ENCODE measurements around the gene NSL1.
"Not testable (repeated sequence)": the region's sequence is repeated elsewhere in the genome, so short reads cannot be mapped to it uniquely, and the experiment has no call there.

Gene NSL1

GRCh38 chr1:212752252-212752933 is 39.2 kb downstream of the NSL1 start:
- no peak for DNase-seq (ENCODE audit: low read depth in 2 of 3, low spot score in 2 of 3)

- no peak for DNase-seq (ENCODE audit: low read depth in 2 of 3, low spot score in 2 of 3)
Measured at GRCh38 chr1:212749821-212750535, 41.6 kb downstream of the NSL1 start.

DNA sequence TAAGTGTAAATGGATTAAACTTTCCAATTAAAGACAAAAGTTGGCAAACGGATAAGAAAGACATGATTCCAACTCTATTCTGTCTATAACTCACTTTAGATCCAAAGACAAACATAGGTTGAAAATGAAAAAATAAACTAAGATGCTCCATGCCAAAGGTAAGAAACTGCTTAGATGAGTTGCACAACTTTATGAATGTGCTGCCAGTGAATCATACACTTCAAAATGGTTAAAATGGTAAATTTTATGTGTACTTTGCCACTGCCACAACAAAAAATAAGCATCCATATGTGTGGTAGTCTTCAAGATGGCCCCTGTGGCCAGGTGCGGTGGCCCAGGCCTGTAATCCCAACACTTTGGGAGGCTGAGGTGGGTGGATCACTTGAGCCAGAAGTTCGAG is 45.0 kb downstream of the NSL1 start:
- DNase-seq (ENCODE audit: low read depth in 2 of 3, low spot score in 2 of 3), result no peak

- no peak for DNase-seq (ENCODE audit: low read depth in 2 of 3, low spot score in 2 of 3)
Measured at GRCh38 chr1:212745303-212745702, 46.3 kb downstream of the NSL1 start.

DNA sequence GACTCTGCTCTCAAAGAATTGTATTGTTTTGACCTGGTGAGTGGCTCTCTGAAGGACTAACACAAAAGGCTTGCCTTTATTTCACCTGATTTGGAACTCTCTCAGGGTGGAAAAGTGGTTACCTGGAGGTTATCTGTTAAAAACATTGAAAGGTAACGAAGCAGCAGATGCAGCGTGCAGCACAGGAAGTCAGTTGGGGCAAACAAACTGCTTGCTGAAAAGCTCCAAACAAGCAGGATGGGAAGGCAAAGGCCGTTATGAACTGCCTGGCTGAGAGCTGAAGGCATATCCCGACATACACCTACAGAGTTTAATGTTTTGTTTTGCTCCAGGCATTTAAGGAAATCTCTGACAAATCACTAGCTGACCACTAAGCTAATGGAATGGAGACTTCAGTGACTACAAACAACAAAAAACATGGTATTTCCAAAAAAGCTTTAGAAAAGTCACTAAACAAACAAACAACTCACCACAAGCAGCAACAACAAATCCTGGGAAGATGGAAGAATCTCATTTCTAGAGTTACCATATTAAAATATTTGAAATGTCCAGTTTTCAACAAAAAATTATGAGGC is 47.6 kb downstream of the NSL1 start:
- DNase-seq (ENCODE audit: low read depth in 2 of 3, low spot score in 2 of 3), result no peak

GRCh38 chr1:212738330-212738729 is 53.2 kb downstream of the NSL1 start:
- no peak for DNase-seq (ENCODE audit: low read depth in 2 of 3, low spot score in 2 of 3)

GRCh38 chr1:212737559-212737958 is 54.0 kb downstream of the NSL1 start:
- no peak for DNase-seq (ENCODE audit: low read depth in 2 of 3, low spot score in 2 of 3)

- DNase-seq (ENCODE audit: low read depth in 2 of 3, low spot score in 2 of 3), result no peak
Measured at GRCh38 chr1:212733109-212733508, 58.5 kb downstream of the NSL1 start.

DNA sequence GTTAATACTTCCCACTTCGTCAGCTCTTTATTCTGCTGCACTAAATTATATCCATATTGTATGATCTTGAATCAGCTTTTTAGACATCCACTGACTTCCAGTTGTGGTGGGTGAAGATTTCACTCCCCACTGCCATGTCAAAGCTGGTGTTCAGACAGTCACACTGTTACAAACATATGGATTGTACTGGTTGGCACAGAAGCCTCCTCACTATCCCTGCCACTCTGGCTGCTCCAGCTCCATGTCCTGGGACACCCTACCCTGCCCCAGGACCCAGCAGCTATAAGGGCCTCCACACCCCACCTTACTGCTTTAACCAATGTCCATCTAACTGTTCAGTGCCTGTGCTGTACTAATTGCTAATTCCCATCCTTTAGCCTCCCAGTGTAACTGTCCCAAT is 59.9 kb downstream of the NSL1 start:
- no peak for DNase-seq (ENCODE audit: low read depth in 2 of 3, low spot score in 2 of 3)

- DNase-seq (ENCODE audit: low read depth in 2 of 3, low spot score in 2 of 3), result no peak
Measured at GRCh38 chr1:212728606-212729005, 63.0 kb downstream of the NSL1 start.

DNA sequence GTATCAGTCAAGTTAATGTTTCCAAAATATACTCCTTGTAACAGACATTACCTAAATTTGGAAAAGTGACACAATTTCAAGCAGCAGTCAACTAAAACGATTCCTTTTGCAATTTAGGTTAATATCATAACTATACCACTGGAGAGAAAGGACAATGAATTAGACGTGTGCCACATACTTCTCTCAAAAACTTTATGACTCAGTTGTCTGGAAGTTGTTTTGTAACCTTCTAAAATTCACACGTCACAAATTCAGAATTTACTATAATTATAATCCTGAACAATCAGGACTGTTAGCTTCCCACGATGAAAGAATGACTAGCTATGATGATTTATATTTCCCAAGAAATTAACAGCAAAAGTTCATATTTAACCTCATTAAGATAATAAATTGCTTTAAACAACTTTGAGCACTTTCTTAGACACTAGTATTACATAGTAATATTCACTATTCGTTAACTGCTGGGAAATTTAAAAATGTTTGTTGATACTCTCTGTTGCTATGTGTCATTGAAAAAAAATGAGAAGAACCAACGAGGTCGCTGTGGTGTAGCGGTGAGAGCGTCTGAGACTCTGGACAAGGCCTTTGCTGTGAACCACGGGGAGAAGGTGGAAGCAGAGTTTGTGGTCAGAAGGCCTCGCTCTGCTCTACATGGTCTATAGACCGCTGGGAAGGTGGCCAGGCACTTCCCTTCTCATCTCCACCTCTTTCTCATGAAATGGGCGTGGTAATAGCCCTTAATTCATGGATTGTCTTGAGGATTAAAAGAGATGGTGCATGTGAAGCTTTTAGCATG is 64.0 kb downstream of the NSL1 start:
- no peak for DNase-seq (ENCODE audit: low read depth in 2 of 3, low spot score in 2 of 3)

GRCh38 chr1:212724679-212725078 is 66.9 kb downstream of the NSL1 start:
- DNase-seq (ENCODE audit: low read depth in 2 of 3, low spot score in 2 of 3), result not testable (repeated sequence)

GRCh38 chr1:212722270-212722957 is 69.2 kb downstream of the NSL1 start:
- no peak for DNase-seq (ENCODE audit: low read depth in 2 of 3, low spot score in 2 of 3)

DNA sequence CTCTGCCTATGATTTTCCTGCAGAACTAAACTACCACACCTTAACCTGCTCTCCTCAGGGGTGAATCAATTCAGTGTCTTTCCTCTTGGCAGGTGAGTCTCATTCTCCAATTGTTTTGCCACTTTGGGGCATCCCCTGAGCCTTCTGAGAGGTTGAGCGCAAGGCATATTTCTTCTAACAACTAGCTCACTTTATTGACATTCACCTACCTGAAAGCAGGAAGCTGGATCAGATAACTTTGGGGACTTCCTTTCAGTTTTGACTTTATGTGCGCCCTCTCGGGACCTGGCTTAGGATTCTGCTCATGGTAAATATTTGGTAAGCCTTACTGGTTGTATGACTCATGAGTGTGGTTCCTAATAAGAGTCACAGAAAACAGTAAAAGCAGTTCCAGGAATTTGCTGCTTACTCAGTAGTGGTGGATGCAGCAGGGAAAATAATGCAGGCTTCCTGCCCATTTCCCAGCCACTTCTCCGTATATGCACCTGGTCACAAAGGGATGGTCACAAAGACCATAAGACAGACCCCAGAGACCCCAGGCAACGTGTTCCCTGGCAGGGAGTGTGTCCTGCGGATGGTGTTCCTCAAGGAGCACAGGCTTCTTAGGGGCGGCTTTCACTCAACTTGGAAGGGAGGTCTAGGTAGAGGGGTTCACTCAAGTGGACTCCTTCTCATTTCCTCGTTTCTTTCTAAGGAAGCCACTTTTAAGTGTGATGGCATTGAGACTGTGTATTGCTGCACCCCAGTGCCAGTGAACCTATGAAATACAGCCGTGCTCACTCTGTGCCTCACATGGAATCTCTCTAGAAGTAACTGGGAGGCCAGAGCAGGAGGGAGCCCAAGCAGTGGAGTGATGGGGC is 70.0 kb downstream of the NSL1 start:
- no peak for DNase-seq (ENCODE audit: low read depth in 2 of 3, low spot score in 2 of 3)

DNA sequence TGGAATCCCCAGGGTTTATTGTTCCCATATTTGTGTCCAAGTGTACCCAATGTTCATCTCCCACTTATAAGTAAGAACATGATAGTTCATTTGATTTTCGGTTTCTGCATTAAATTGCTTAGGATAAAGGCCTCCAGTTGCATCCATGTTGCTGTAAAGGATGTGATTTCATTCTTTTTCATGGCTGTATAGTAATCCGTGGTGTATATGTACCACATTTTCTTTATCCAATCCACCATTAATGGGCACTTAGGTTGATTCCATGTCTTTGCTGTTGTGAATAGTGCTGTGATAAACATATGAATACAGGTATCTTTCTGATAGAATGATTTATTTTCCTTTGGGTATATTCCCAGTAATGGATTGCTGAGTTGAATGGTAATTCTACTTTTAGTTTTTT is 71.9 kb downstream of the NSL1 start:
- no peak for DNase-seq (ENCODE audit: low read depth in 2 of 3, low spot score in 2 of 3)

DNA sequence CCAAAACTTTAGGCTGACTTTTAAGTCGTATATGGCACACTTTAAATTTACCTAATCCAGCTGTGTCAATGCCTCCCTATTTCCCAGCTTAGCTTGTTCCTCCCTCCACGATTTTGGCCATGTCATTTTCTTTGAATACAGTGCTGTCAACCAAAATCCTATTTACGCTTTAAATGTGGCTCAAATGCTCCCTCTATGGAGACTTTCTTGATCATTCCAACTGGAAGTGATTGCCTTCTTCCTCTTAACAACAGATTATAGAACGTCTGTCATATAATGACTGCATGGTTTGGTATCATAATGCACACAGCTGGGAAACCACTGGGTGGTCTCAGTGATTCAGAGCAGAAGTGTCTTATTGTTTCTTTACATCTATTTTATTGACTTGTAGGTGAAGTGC is 73.1 kb downstream of the NSL1 start:
- DNase-seq (ENCODE audit: low read depth in 2 of 3, low spot score in 2 of 3), result no peak

GRCh38 chr1:212716161-212716560 is 75.4 kb downstream of the NSL1 start:
- no peak for DNase-seq (ENCODE audit: low read depth in 2 of 3, low spot score in 2 of 3)

GRCh38 chr1:212713465-212714136 is 78.0 kb downstream of the NSL1 start:
- no peak for DNase-seq (ENCODE audit: low read depth in 2 of 3, low spot score in 2 of 3)

DNA sequence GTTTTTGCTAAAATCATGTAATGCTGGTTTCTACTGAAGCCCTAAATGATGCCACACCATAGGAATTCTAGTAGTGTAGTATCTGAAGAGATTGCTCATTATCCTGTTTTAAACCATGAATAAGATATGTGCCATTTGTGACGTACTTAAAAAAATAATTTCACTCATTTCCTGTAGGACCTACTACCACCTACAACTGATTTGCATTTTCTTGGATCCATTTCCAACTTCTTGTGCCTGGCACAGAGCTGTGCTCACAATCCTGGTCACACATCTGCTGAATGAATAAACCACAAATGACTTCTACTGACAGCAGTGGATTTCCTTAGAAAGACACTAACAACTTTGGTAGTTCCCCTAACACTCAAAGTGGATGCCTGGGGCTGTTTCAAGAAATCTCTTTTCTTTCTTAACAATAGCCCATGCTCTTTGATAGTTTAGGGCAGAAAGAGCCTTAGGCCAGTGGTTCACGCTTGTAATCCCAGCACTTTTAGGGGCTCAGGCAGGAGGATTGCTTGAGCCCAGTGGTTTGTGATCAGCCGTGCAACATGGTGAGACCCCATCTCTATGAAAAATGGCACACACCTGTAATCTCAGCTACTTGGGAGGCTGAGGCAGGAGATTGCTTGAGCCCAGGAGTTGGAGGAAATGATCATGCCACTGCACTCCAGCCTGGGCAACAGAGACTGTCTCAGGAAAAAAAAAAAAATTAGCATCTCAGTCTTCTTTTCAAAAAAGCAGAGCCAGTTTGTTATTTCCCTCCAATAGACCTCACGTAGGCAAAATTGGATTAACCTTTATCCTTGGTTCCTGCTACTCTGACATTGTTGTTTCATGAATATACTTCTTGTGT is 78.9 kb downstream of the NSL1 start:
- DNase-seq (ENCODE audit: low read depth in 2 of 3, low spot score in 2 of 3), result no peak

All from activated CD8-positive, alpha-beta memory T cell treated with anti-CD3 and anti-CD28 coated beads for 48 hours (primary cell).